ENCODE measurements around the gene ERLEC1.
A peak's percentile ranks its signal among the peaks of the same experiment; 100 is the strongest.
"Not testable (repeated sequence)": the region's sequence is repeated elsewhere in the genome, so short reads cannot be mapped to it uniquely, and the experiment has no call there.

ERLEC1 gene

GRCh38 chr2:53750041-53750768, 36.6 kb upstream of the ERLEC1 start:
- Histone ChIP-seq H3K36me3 (peaks cover 34% of the 10 kb centered on the region), H3K9me3 (ENCODE audit: severe bottlenecking) (no peaks in the 10 kb centered on the region), H3K4me3 (ENCODE audit: low read depth, low read length) (no peak overlapping the region), H3K27me3 (ENCODE audit: insufficient read depth, low read depth, severe bottlenecking) (no peaks in the 10 kb centered on the region), H3K27ac (peak overlapping the region; percentile 9; the same call in 1 of the 2 replicates)
- TF ChIP-seq, protein P1, sequence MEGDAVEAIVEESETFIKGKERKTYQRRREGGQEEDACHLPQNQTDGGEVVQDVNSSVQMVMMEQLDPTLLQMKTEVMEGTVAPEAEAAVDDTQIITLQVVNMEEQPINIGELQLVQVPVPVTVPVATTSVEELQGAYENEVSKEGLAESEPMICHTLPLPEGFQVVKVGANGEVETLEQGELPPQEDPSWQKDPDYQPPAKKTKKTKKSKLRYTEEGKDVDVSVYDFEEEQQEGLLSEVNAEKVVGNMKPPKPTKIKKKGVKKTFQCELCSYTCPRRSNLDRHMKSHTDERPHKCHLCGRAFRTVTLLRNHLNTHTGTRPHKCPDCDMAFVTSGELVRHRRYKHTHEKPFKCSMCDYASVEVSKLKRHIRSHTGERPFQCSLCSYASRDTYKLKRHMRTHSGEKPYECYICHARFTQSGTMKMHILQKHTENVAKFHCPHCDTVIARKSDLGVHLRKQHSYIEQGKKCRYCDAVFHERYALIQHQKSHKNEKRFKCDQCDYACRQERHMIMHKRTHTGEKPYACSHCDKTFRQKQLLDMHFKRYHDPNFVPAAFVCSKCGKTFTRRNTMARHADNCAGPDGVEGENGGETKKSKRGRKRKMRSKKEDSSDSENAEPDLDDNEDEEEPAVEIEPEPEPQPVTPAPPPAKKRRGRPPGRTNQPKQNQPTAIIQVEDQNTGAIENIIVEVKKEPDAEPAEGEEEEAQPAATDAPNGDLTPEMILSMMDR (IDR thresholded peaks at IDR 0.05; ENCODE audit: low read depth, low read length), result no peak
- no peak for DNase-seq

GRCh38 chr2:53751728-53752127, 35.1 kb upstream of the ERLEC1 start:
- H3K36me3 ChIP-seq, result peaks cover 37% of the 10 kb centered on the region

GRCh38 chr2:53752385-53752784, 34.5 kb upstream of the ERLEC1 start:
- H3K27me3 ChIP-seq (ENCODE audit: insufficient read depth, low read depth, severe bottlenecking), result no peaks in the 10 kb centered on the region
- H3K9me3 ChIP-seq (ENCODE audit: severe bottlenecking), result no peaks in the 10 kb centered on the region
- H3K36me3 ChIP-seq, result peaks cover 39% of the 10 kb centered on the region
- H3K4me3 ChIP-seq (ENCODE audit: low read depth, low read length), result no peak overlapping the region
- peak; percentile 31 for DNase-seq
- H3K27ac ChIP-seq, result peak overlapping the region; percentile 56
- TF ChIP-seq, protein P1 (IDR thresholded peaks at IDR 0.05; ENCODE audit: low read depth, low read length), result no peak

More at GRCh38 chr2:53751728-53752127, 35.1 kb upstream of the ERLEC1 start:
- TF ChIP-seq, protein P1 (IDR thresholded peaks at IDR 0.05; ENCODE audit: low read depth, low read length), result no peak
- no peaks in the 10 kb centered on the region for H3K27me3 ChIP-seq (ENCODE audit: insufficient read depth, low read depth, severe bottlenecking)
- H3K4me3 ChIP-seq (ENCODE audit: low read depth, low read length), result no peak overlapping the region
- H3K9me3 ChIP-seq (ENCODE audit: severe bottlenecking), result no peaks in the 10 kb centered on the region
- no peak for DNase-seq
- H3K27ac ChIP-seq, result peak overlapping the region; percentile 56

DNA sequence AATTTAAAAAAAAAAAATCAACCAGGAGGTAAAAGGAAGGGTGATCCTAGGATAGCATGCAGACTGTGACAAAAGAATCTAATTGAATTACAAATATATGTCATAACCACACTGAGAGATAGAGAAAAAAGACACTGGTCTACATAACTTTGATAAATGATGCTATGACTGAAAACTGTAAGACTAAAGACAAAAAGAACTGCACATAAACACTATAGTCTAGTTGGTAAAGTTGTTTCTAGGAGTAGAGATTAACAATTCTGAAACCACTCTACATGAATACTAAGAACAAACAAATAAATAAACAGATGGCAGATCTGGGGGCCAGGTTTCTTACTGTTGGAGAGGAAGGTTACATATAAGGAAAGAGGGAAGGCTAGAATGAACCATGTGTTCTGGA, 33.8 kb upstream of the ERLEC1 start:
- Histone ChIP-seq H3K9me3 (ENCODE audit: severe bottlenecking) (no peaks in the 10 kb centered on the region), H3K4me3 (ENCODE audit: low read depth, low read length) (no peak overlapping the region), H3K36me3 (peaks cover 32% of the 10 kb centered on the region), H3K27ac (peak overlapping the region; percentile 56), H3K27me3 (ENCODE audit: insufficient read depth, low read depth, severe bottlenecking) (no peaks in the 10 kb centered on the region)
- TF ChIP-seq, protein P1 (IDR thresholded peaks at IDR 0.05; ENCODE audit: low read depth, low read length), result no peak
- no peak for DNase-seq

- Histone ChIP-seq H3K9me3 (ENCODE audit: severe bottlenecking) (no peaks in the 10 kb centered on the region), H3K4me3 (ENCODE audit: low read depth, low read length) (no peak overlapping the region), H3K27me3 (ENCODE audit: insufficient read depth, low read depth, severe bottlenecking) (no peaks in the 10 kb centered on the region), H3K27ac (no peak overlapping the region), H3K36me3 (peaks cover 20% of the 10 kb centered on the region)
- no peak for DNase-seq
- TF ChIP-seq, protein P1 (IDR thresholded peaks at IDR 0.05; ENCODE audit: low read depth, low read length), result no peak
Measured at GRCh38 chr2:53755121-53755520, 31.7 kb upstream of the ERLEC1 start.

DNA sequence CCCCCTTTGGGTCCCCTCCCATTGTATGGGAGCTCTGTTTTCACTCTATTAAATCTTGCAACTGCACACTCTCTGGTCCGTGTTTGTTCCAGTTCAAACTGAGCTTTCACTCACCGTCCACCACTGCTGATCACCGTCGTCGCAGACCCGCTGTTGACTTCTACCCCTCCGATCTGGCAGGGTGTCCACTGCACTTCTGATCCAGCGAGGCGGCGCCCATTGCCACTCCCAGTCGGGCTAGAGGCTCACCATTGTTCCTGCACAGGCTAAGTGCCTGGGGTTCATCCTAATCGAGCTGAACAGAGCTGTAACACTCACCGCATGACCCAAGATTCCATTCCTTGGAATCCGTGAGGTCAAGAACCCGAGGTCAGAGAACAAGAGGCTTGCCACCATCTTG, 30.2 kb upstream of the ERLEC1 start:
- no peaks in the 10 kb centered on the region for H3K9me3 ChIP-seq (ENCODE audit: severe bottlenecking)
- TF ChIP-seq, protein P1 (IDR thresholded peaks at IDR 0.05; ENCODE audit: low read depth, low read length), result no peak
- no peak overlapping the region for H3K4me3 ChIP-seq (ENCODE audit: low read depth, low read length)
- no peak for DNase-seq
- no peak overlapping the region for H3K27ac ChIP-seq
- H3K36me3 ChIP-seq, result peaks cover 17% of the 10 kb centered on the region
- no peaks in the 10 kb centered on the region for H3K27me3 ChIP-seq (ENCODE audit: insufficient read depth, low read depth, severe bottlenecking)

- H3K27me3 ChIP-seq (ENCODE audit: insufficient read depth, low read depth, severe bottlenecking); H3K4me3 ChIP-seq (ENCODE audit: low read depth, low read length); H3K27ac ChIP-seq; DNase-seq; H3K9me3 ChIP-seq (ENCODE audit: severe bottlenecking): not testable (repeated sequence)
- H3K36me3 ChIP-seq, result peaks cover 23% of the 10 kb centered on the region
Measured at GRCh38 chr2:53757206-53757605, 29.6 kb upstream of the ERLEC1 start.
